GM06990 (cell line): ENCODE measurements around the gene RBM20.

ENCODE experiments used
- DNase-seq: peaks from one replicate; pipeline ENCODE4 v3.0.0-alpha.2; 2011; ENCODE audit not compliant: insufficient read length; ENCODE audit errors: extremely low read depth
- H3K27me3 ChIP-seq: replicated peaks from 2 replicates; pipeline ENCODE4 v1.6.0; 2011; ENCODE audit warnings: low read length; ENCODE audit not compliant: control insufficient read depth, insufficient read depth
- H3K36me3 ChIP-seq: 2 replicates; pipeline ENCODE4 v1.5.1; 2011; ENCODE audit warnings: low read length; ENCODE audit not compliant: control insufficient read depth, insufficient read depth
- H3K4me3 ChIP-seq: replicated peaks from 2 replicates; pipeline ENCODE4 v1.5.1; 2011; ENCODE audit warnings: low read depth, mild to moderate bottlenecking, control low read depth, low read length
- TF ChIP-seq, protein P1 (sequence below): IDR thresholded peaks from 2 replicates; pipeline ENCODE4 v1.5.1; 2011; ENCODE audit warnings: low read length, control low read depth, mild to moderate bottlenecking, inconsistent platforms; ENCODE audit not compliant: insufficient read depth, poor library complexity, severe bottlenecking

Gene RBM20

DNA sequence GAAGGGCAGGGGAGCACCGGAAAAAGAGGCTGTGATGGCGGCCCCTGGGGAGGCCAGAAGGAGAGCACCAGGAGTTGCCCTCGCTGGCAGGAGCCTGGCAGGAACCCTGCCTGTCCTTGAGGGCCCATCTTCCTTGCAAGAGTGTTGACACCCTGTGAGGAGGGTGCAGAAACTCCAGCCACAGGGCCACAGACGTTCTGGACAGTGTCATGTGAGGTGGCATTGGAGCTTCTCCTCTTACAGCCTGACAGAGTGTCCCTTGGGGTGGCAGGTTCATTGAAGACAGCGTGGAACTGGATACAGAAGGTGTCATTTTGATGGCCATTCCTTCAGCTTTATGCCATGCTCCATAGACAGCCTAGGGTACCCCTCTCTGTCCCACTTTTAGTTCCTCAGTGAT lies 54.2 kb downstream of the RBM20 start:
- DNase-seq, result no peak
- TF ChIP-seq, protein P1, sequence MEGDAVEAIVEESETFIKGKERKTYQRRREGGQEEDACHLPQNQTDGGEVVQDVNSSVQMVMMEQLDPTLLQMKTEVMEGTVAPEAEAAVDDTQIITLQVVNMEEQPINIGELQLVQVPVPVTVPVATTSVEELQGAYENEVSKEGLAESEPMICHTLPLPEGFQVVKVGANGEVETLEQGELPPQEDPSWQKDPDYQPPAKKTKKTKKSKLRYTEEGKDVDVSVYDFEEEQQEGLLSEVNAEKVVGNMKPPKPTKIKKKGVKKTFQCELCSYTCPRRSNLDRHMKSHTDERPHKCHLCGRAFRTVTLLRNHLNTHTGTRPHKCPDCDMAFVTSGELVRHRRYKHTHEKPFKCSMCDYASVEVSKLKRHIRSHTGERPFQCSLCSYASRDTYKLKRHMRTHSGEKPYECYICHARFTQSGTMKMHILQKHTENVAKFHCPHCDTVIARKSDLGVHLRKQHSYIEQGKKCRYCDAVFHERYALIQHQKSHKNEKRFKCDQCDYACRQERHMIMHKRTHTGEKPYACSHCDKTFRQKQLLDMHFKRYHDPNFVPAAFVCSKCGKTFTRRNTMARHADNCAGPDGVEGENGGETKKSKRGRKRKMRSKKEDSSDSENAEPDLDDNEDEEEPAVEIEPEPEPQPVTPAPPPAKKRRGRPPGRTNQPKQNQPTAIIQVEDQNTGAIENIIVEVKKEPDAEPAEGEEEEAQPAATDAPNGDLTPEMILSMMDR, result no peak
- Histone ChIP-seq H3K4me3 (no peak overlapping the region), H3K27me3 (no peaks in the 10 kb centered on the region), H3K36me3 (no peaks in the 10 kb centered on the region)

GRCh38 chr10:110698782-110699201 lies 54.7 kb downstream of the RBM20 start:
- H3K27me3 ChIP-seq, result no peaks in the 10 kb centered on the region
- no peak overlapping the region for H3K4me3 ChIP-seq
- TF ChIP-seq, protein P1, result no peak
- no peak for DNase-seq
- no peaks in the 10 kb centered on the region for H3K36me3 ChIP-seq

GRCh38 chr10:110699859-110700468 lies 55.8 kb downstream of the RBM20 start:
- Histone ChIP-seq H3K27me3 (no peaks in the 10 kb centered on the region), H3K4me3 (no peak overlapping the region), H3K36me3 (no peaks in the 10 kb centered on the region)
- DNase-seq, result no peak
- TF ChIP-seq, protein P1, result no peak

DNA sequence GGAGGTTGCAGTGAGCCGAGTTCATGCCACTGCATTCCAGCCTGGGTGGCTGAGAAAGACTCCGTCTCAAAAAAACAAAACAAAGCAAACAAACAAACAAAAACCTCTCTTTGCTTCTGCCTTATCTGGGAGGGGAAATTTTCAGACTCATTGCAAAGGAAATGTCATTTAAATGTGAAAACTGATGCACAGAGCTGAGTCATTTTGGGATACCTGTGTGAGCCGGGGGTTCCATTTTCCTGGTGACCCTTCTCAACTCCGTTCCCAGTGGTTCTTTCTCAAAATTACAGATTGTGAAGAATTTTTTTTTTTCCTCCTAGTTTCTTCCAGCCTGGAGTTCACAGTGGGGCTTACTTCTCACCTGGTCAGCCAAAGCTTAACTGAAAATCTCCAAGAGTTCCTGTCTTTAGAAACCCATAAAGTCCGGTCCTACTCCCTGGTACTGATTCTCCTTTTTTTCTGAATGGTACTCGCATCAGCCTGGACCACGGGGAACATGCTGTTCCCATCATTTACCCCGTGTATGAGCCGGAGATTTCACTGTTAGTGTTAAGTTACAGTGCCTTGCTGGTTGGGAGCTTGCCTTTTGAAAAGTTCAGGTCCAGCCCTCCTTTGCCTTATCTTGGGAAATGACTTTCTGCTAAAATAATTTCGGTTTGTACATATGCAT lies 56.9 kb downstream of the RBM20 start:
- no peak overlapping the region for H3K4me3 ChIP-seq
- TF ChIP-seq, protein P1, result no peak
- no peaks in the 10 kb centered on the region for H3K36me3 ChIP-seq
- no peaks in the 10 kb centered on the region for H3K27me3 ChIP-seq
- DNase-seq, result no peak

DNA sequence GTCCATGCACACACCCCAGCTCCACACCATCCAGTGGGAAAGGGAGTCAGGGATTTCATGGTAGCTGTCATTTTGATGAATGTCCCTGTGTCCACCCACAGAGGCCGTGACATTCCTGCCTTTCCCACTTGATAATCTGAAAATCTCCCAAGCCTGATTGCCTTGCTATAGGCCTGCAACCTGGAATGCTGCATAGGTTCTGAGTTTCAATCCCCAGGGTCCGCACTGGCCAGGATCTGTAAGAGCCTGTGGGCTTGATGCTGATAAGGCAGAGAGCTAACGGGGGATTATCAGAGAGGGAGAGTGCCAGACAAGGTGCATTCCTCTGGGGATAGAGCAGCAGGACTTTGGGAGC lies 57.5 kb downstream of the RBM20 start:
- Histone ChIP-seq H3K4me3 (no peak overlapping the region), H3K36me3 (no peaks in the 10 kb centered on the region), H3K27me3 (no peaks in the 10 kb centered on the region)
- no peak for DNase-seq
- TF ChIP-seq, protein P1, result no peak
